Mucosa of descending colon (tissue), 3 donors: ENCODE data around the gene KLHL34. TPM values are rescaled to one million over a fixed set of nuclear protein-coding genes. Genes with fewer than 3 reads are reported as not detected.

Source experiments
- ATAC-seq: fragments of 200-7000 bp; cut with Tn5 transposase; one replicate; pipeline ENCODE4 v1.9.1; 2020; ENCODE audit warnings: mild to moderate bottlenecking, moderate library complexity
- DNase-seq, 3 donors: peaks; one replicate each; pipeline ENCODE4 v3.0.0-alpha.2; 2020
- H3K36me3 ChIP-seq: fragments of 200-600 bp; one replicate; pipeline ENCODE4 v1.8.0; 2021; ENCODE audit warnings: low read depth, mild to moderate bottlenecking
- H3K4me1 ChIP-seq: fragments of 200-600 bp; one replicate; pipeline ENCODE4 v1.8.0; 2021; ENCODE audit warnings: low read depth, mild to moderate bottlenecking
- H3K4me3 ChIP-seq: fragments of 200-600 bp; one replicate; pipeline ENCODE4 v1.8.0; 2021; ENCODE audit warnings: mild to moderate bottlenecking
- H3K9me3 ChIP-seq: fragments of 200-600 bp; one replicate; pipeline ENCODE4 v1.8.0; 2021; ENCODE audit warnings: mild to moderate bottlenecking
- intact Hi-C, 2 donors: fragments of 100-400 bp; cut with DNase I in 1 of 2; cut with micrococcal nuclease in 1 of 2; formaldehyde crosslinking; loops; one replicate each; pipeline versions ENCODE4 v1.11.0 to v1.11.1; 2022; cut with DNase I, micrococcal nuclease
- long read RNA-seq, 2 donors: library from polyadenylated mRNA; unstranded; transcript quantifications; one replicate each; pipeline ENCODE4 v2.0.0, GENCODE V29; 2019 to 2021
- total RNA-seq, 3 donors: library from RNA; stranded (reverse); fragmentation: NEBNext Ultra II Directional in 2 of 3; extraction: Animal tissue kit (Norgen Biotek cat#: 25700) in 2 of 3; gene quantifications; one replicate each; pipeline versions ENCODE4 v1.2.1 to v1.2.4, GENCODE V29; 2021 to 2023
- TF ChIP-seq, protein P1 (sequence below): fragments of 200-600 bp; IDR thresholded peaks from one replicate; pipeline ENCODE4 v1.8.0; 2022; ENCODE audit warnings: antibody characterized with exemption, mild to moderate bottlenecking
- donor health status: DM: no; HTN: no; CAD: no; lungs with moderate emphysema.
- donor health status: DM: no; HTN: no; CAD: no.
- donor health status: DM: no; HTN: yes; CAD: no.

The KLHL34 gene, protein sequence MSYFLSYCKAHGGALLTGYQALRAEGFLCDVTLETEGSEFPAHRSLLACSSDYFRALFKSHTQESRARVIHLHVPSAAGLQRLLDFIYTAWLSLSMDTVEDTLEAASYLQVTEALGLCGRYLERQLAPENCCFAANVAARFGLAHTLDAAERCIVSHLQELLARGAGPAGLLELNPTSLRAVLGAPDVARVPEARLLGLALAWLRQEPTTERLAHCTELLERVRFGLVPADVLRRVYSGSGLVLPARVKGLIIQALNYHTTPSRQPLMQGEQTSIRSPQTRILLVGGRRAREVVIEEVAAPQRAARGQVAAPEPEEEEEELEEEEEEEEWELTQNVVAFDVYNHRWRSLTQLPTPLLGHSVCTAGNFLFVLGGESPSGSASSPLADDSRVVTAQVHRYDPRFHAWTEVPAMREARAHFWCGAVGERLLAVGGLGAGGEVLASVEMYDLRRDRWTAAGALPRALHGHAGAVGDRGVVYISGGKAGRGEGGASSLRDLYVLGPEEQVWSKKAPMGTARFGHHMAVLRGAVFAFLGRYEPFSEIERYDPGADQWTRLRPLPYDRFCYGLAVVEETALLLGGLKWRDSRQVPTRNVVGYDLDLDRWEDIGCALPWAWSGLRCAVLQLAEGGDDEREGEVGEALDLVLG
- total RNA-seq = 1 to 10 TPM; 1.6 to 2.5 (median 2.1) TPM
- long read RNA-seq, donor 1, transcript KLHL34-201 (1 exons, 3,641 nt) = major isoform, 10 of 12 reads
- long read RNA-seq, donor 1, partial matches to known transcripts = 0 of 12 reads
- long read RNA-seq, donor 1, other reads (novel, unspliced or antisense) = 2 of 12 reads
- long read RNA-seq, donor 2, partial matches to known transcripts = 0 of 1 reads
- long read RNA-seq, donor 2, other reads (novel, unspliced or antisense) = 0 of 1 reads

DNA sequence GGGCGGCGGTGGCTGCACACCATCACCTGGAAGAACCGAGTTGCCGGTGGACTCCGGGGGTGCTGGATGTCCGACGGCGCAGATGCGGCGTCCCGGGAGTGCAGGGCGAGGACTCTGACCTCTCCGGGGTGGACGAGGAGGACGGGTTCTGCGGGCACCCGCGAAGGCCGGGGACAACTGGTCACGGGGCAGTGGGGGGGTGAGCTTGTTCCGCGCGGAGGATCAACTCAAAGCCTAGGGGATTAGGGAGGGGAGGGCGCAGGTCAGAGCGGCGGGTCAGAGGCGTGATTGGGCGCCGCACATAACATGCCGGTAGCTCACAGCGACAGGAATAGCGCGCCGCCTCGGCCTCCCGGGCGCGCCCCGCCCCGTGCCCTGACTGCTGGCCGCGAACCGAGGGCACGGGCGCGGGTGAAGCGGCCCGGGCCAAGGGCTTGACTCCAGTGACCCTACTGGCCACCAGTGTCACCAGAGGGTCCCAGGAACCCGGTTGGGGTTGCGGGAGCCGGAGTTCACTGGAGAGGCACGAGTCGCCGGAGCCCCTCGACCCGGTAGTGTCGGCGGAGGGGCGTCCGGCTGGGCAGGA is at the start of gene KLHL34:
Gene KLHL34, minus strand, starts transcription at position 179 of the 586 bp plus-strand sequence. CDS start 542 bp downstream, outside the sequence.
- H3K9me3 ChIP-seq = no peaks in the 10 kb centered on the region
- H3K4me3 ChIP-seq = no peak within 1 kb of the TSS
- no peaks in the 10 kb centered on the region for H3K4me1 ChIP-seq
- DNase-seq (peak; percentile 28 to 62 (median 43)), ATAC-seq (peak; percentile 81)
- H3K36me3 ChIP-seq = no peaks in the 10 kb centered on the region
- intact Hi-C loops = no loop called here
- TF ChIP-seq, protein P1, sequence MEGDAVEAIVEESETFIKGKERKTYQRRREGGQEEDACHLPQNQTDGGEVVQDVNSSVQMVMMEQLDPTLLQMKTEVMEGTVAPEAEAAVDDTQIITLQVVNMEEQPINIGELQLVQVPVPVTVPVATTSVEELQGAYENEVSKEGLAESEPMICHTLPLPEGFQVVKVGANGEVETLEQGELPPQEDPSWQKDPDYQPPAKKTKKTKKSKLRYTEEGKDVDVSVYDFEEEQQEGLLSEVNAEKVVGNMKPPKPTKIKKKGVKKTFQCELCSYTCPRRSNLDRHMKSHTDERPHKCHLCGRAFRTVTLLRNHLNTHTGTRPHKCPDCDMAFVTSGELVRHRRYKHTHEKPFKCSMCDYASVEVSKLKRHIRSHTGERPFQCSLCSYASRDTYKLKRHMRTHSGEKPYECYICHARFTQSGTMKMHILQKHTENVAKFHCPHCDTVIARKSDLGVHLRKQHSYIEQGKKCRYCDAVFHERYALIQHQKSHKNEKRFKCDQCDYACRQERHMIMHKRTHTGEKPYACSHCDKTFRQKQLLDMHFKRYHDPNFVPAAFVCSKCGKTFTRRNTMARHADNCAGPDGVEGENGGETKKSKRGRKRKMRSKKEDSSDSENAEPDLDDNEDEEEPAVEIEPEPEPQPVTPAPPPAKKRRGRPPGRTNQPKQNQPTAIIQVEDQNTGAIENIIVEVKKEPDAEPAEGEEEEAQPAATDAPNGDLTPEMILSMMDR = no peak

GRCh38 chrX:21705225-21705624 is 47.1 kb upstream of the KLHL34 start:
- TF ChIP-seq, protein P1 = no peak
- Histone ChIP-seq H3K36me3 (no peaks in the 10 kb centered on the region), H3K9me3 (no peaks in the 10 kb centered on the region), H3K4me1 (no peaks in the 10 kb centered on the region), H3K4me3 (no peak overlapping the region)
- ATAC-seq (peak; percentile 36), DNase-seq (no peak)
- intact Hi-C loops = no loop called here

- TF ChIP-seq, protein P1 = no peak
- DNase-seq (no peak), ATAC-seq (no peak)
- Histone ChIP-seq H3K36me3 (no peaks in the 10 kb centered on the region), H3K9me3 (no peaks in the 10 kb centered on the region), H3K4me1 (no peaks in the 10 kb centered on the region), H3K4me3 (no peak overlapping the region)
- intact Hi-C loops = no loop called here
Measured at GRCh38 chrX:21702725-21703124, 44.6 kb upstream of the KLHL34 start.

DNA sequence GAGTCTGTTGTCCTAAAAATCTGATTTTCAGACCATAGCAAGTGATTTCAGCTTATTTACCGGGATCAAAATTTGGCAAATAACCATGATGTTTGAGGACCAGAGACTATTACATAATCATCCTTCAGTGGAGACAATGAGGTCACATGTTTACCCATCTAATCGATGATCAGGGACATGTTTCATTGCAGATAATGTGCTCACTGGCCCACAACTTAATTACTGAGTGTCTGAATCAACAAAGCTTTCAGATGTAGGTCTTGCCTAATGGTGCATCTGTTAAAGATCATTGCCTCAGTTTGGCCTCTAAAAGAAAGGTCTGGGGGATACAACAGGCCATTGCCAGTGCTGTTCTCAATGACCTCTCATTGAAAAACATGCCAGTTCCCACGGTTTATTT is 42.8 kb upstream of the KLHL34 start:
- H3K4me1 ChIP-seq = no peaks in the 10 kb centered on the region
- no peak for DNase-seq
- no peaks in the 10 kb centered on the region for H3K9me3 ChIP-seq
- no peak overlapping the region for H3K4me3 ChIP-seq
- H3K36me3 ChIP-seq = no peaks in the 10 kb centered on the region
- intact Hi-C loops = no loop called here
- TF ChIP-seq, protein P1 = no peak
- ATAC-seq = no peak

DNA sequence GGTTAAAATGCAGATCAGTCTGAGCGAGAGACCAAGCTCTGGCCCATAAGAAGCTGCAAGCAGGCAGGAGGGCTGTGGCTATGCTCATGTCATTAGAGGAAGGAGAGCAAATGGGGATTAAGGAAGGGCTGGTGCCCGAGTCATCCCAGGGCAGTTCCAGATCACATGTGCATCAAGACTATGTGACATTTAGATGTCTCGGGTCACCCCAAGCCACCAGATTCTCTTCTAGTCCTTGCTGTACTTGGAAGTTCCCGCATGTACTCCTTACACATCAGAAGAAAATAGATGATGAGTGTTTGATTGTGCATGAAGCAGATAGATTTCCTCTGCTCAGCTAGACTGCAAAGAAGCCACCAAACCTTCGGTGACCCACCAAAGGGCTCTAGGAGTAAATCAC is 42.1 kb upstream of the KLHL34 start:
- DNase-seq = no peak
- no peaks in the 10 kb centered on the region for H3K9me3 ChIP-seq
- TF ChIP-seq, protein P1 = no peak
- no peaks in the 10 kb centered on the region for H3K36me3 ChIP-seq
- intact Hi-C loops = no loop called here
- ATAC-seq = no peak
- H3K4me3 ChIP-seq = no peak overlapping the region
- H3K4me1 ChIP-seq = no peaks in the 10 kb centered on the region
